ENCODE data around the gene TMEM178B.
"Not testable (repeated sequence)": the region's sequence is repeated elsewhere in the genome, so short reads cannot be mapped to it uniquely, and the experiment has no call there.

Gene TMEM178B

GRCh38 chr7:141057788-141058187, 16.1 kb upstream of the TMEM178B start:
- no peak overlapping the region for H3K4me3 ChIP-seq (replicated peaks; ENCODE audit: low read depth, low read length)
- DNase-seq (ENCODE audit: low read depth): no peak
- no peak for TF ChIP-seq CTCF (IDR thresholded peaks at IDR 0.05; ENCODE audit: low read length, missing control alignments)

GRCh38 chr7:141067856-141068255, 6.0 kb upstream of the TMEM178B start:
- DNase-seq (ENCODE audit: low read depth); H3K4me3 ChIP-seq (replicated peaks; ENCODE audit: low read depth, low read length): not testable (repeated sequence)

GRCh38 chr7:141071260-141071854, 2.5 kb upstream of the TMEM178B start:
- peak overlapping the region; percentile 5 for H3K4me3 ChIP-seq (replicated peaks; ENCODE audit: low read depth, low read length)
- no peak for DNase-seq (ENCODE audit: low read depth)
- TF ChIP-seq CTCF (IDR thresholded peaks at IDR 0.05; ENCODE audit: low read length, missing control alignments): no peak

GRCh38 chr7:141071855-141072547, 1.9 kb upstream of the TMEM178B start:
- TF ChIP-seq CTCF (IDR thresholded peaks at IDR 0.05; ENCODE audit: low read length, missing control alignments): no peak
- peak overlapping the region; percentile 34 for H3K4me3 ChIP-seq (replicated peaks; ENCODE audit: low read depth, low read length)
- no peak for DNase-seq (ENCODE audit: low read depth)

GRCh38 chr7:141072548-141073172, 1.2 kb upstream of the TMEM178B start:
- no peak for TF ChIP-seq CTCF (IDR thresholded peaks at IDR 0.05; ENCODE audit: low read length, missing control alignments)
- peak; percentile 57 for DNase-seq (ENCODE audit: low read depth)

GRCh38 chr7:141073173-141073640, 657 bp upstream of the TMEM178B start:
- H3K4me3 ChIP-seq (replicated peaks; ENCODE audit: low read depth, low read length): peak overlapping the region; percentile 34
- no peak for TF ChIP-seq CTCF (IDR thresholded peaks at IDR 0.05; ENCODE audit: low read length, missing control alignments)
- DNase-seq (ENCODE audit: low read depth): peak; percentile 41

More at GRCh38 chr7:141072548-141073172, 1.2 kb upstream of the TMEM178B start:
- H3K4me3 ChIP-seq (replicated peaks; ENCODE audit: low read depth, low read length): peak overlapping the region; percentile 34

- no peak for TF ChIP-seq CTCF (IDR thresholded peaks at IDR 0.05; ENCODE audit: low read length, missing control alignments)
- peak overlapping the region; percentile 7 for H3K4me3 ChIP-seq (replicated peaks; ENCODE audit: low read depth, low read length)
- no peak for DNase-seq (ENCODE audit: low read depth)
These were observed 513 bp downstream of the TMEM178B start for GRCh38 chr7:141074162-141074991.
